HTR-8/SVneo (cell line): ENCODE results near the gene NAXD.
"Not testable (repeated sequence)": the region's sequence is repeated elsewhere in the genome, so short reads cannot be mapped to it uniquely, and the experiment has no call there.

Experiments used
- DNase-seq: peaks from one replicate; pipeline ENCODE4 v3.0.0; 2011; ENCODE audit warnings: low spot score, mixed read lengths; ENCODE audit not compliant: insufficient read length
- FAIRE-seq: peaks from 2 replicates; lab custom pipeline; 2011; peaks lifted over from hg19 to GRCh38; lab: Jason Lieb, UNC

NAXD gene

DNA sequence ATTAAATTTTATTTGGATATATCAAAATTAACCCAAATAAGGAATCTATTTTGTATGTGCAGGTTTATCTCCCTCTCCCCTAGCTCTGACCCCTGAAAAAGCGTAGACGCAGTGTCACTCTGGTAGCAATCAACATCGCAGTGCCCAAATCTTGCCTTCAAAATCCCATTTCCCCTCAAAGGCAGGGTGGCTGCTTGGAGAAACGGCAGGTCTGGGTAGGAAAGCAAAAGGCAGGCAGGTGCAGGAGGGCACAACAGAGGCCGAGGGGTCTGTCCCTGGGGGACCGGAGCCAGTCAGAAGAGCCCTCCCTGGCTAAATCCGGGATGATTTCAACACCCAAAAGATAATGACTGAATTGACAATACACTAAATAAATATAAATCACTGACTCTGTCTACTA, 41.9 kb downstream of the NAXD start:
- FAIRE-seq: no peak
- no peak for DNase-seq

DNA sequence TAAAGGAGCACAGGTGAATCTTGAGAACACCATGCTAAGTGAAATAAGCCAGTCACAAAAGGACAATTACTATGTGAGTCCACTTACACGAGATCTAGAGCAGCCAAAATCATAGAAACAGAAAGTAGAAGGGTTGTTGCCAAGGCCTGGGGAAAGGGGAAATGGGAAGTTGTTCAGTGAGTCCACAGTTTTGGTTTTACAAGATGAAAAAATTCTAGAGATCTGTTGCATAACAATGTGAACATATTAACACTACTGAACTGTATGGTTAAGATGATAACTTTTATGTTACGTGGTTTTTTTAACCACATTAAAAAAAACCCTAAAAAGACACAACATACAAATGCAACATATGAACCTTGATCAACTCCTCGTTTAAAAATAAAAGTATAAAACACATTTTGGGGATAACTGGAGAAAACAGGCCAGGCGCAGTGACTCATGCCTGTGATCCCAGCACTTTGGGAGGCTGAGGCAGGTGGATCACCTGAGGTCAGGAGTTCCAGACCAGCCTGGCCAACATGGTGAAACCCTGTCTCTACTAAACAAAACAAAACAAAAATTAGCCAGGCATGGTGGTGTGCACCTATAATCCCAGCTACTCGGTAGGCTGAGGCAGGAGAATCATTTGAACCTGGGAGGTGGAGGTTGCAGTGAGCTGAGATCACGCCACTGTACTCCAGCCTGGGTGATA, 43.0 kb downstream of the NAXD start:
- FAIRE-seq, DNase-seq: not testable (repeated sequence)

DNA sequence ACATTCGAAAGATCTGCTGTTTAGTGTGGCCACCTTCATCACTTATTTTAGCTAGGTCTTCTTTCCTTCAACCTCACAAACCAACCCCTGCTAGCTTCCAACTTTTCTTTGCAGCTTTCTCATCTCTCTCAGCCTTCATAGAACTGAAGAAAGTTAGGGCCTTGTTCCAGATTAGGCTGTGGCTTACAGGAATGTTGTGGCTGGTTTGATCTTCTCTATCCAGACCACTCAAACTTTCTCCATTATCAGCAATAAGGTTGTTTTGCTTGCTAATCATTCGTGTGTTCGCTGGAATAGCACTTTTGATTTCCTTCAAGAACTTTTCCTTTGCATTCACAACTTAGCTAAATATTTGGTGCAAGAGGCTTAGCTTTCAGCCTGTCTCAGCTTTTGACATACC, 45.9 kb downstream of the NAXD start:
- FAIRE-seq: no peak

DNA sequence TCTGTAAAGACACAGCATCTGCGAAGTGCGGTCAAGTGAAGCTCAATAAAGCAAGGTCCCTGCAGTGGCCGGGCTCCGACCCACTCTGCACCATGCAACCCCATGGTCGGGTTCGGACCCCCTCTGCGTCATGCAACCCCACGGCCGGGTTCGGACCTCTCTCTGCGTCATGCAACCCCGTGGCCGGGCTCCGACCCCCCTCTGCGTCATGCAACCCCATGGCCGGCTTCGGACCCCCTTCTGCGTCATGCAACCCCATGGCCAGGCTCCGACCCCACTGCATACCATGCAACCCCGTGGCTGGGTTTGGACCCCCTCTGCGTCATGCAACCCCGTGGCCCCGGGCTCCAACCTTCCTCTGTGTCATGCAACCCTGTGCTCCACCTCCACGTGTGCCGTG, 46.7 kb downstream of the NAXD start:
- no peak for FAIRE-seq

More for the DNA sequence above, 45.9 kb downstream of the NAXD start:
- DNase-seq: no peak

DNA sequence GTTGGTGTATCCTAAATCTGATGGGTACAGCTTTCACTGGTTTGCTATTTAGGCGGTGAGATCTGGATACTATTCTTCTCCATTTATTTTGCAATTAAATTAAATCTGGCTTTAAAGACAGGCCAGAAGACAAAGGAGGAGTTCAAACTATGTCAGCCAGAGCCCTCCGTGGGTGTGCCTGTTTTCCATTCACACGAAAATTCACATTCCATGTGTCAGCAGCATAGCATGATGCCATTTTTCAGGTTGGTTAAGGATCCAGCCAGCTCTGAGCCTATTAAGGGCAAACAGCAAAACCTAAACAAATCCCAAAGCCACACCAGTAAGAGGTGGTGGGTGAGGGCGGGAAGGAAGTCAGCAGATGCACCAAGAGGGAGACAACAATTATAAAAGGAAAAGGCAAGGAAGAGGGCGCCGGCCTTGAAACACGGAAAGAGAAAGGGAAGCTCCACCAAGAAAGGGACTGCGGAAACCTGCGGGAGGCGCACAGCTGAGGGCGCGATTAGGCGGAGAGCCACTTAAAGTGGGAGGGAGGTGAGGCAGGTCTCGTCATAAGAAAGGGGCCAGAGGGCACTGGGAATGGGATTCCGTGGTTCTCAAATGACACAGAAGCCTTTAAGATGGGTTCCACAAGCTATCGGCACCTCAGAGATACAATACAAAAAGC, 47.6 kb downstream of the NAXD start:
- no peak for FAIRE-seq
- no peak for DNase-seq

More for the DNA sequence above, 46.7 kb downstream of the NAXD start:
- no peak for DNase-seq

DNA sequence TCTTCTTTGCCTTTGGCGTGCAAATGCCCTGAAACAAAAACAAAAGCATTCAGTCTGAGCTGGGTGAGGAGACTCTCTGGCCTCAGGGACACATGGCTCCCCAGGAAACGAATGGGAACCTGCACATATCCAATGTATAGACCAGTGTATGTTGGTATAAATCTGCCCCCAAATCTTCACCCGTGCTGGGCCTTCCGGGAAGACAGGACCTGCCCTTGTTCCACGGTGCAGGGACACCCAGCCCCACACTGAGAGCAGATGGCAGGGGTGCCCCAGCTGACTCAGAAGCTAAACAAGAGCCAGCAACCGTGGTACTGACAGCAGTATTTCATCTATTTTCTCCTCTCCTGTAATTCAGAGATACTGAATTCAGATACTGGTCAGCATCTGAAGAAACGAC, 48.1 kb downstream of the NAXD start:
- DNase-seq (no peak), FAIRE-seq (no peak)

DNA sequence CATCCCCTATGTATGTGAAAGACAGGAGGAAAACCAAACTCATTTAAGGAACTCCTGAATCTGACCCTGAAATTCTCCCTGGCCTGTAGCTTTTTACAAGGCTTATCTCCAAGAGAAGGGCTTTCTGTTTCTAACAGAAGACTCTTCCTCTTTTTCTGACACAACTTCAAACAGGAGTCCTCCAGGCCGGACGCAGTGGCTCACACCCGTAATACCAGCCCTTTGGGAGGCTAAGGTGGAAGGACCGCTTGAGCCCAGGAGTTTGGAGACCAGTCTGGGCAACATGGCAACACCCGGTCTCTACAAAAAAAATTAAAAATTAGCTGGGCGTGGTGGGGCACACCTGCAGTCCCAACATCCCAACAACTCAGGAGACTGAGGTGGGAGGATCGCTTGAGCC, 48.7 kb downstream of the NAXD start:
- FAIRE-seq: no peak

DNA sequence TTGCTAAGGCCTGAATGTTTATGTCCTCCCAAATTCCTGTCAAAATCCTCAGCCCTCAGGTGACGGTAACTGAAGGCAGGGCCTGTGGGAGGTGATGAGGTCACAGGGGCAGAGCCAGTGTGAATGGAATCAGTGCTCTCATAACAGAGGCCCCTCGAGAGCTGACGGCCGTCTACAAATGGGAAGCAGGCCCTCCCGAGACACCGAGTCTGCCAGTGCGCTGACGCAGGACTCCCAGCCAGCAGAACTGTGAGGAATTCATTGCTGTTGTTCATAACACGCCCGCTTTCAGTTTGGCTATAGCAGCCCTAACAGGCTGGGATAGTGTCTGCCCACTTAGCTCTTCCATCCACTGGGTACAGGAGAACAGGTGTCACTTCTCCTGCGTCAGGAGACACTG, 49.3 kb downstream of the NAXD start:
- DNase-seq (no peak), FAIRE-seq (no peak)

More for the DNA sequence above, 48.7 kb downstream of the NAXD start:
- no peak for DNase-seq

DNA sequence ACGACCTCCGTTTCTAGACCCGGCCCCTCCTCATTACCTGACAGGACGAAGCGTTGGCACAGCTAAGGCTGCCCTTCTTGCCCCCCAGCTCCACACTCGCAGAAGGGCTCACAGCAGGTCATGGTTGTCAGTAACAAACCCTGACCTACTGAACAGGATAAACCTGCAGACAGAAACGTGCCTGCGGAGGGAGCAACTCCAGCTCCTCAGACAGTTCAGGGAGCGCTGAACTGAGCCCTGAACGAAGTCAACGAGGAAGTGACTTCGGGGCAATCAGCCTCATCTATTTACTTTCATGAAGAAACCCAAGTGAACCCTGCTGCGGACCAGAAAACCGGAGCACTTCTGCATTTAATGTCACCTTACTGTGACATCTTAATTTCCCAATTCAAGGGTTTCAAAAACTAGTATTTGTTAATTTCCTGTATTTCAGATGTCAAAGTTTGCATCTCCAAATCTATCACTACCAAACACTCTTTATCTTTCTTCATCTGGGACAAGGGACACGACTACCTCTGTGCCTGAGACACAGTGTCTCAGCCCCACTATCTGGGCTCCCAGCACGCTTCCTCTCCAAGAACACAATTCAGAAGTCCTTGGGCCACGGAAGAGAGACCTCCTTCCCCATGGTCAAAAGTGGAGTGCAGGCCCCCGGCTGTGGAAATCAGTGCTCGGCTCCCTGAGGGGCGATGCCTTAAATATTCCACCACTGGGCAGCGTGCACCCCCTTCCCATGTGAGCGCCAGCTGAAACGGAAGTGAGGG, 50.3 kb downstream of the NAXD start:
- no peak for FAIRE-seq
- no peak for DNase-seq

DNA sequence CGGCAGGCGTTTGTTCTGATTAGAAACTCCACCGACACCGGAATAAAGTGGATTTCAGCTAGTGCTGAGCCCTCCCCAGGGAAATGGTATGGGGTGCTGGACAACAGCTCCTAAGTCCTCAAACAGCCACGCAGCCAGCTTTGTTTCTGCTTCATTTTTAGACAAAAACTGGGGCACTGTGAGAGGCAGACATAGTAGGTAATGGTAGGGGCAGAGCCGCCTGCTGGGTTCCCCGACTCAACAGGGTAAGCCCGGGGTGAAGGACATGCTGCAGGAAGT, 50.8 kb downstream of the NAXD start:
- DNase-seq (no peak), FAIRE-seq (no peak)

DNA sequence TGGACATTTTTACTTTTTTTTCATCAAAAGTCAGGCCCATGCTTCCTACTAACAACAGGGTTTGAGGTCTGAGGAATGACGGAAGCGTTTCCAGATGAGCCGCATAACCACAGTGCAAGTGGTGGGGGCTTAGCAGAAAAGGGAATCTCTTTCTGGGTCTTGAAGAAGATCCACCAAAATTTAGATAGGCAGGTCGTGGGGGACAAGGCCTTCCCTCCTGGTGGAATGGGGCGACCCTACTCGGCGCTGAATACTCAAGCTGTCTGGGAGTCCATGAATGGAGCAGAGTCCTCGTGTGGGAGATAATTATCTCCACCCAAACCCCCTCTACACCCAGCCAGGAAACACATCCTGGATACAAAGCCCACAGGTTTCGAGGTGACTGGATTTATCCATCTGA, 53.7 kb downstream of the NAXD start:
- DNase-seq: no peak
- no peak for FAIRE-seq

DNA sequence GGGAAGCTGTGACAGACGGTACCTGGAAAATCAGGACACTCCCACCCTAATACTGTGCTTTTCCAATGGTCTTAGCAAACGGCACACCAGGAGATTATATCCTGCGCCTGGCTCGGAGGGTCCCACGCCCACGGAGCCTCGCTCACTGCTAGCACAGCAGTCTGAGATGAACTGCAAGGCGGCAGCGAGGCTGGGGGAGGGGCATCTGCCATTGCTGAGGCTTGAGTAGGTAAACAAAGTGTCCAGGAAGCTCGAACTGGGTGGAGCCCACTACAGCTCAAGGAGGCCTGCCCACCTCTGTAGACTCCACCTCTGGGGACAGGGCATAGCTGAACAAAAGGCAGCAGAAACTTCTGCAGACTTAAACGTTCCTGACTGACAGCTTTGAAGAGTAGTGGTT, 54.5 kb downstream of the NAXD start:
- DNase-seq, FAIRE-seq: not testable (repeated sequence)

DNA sequence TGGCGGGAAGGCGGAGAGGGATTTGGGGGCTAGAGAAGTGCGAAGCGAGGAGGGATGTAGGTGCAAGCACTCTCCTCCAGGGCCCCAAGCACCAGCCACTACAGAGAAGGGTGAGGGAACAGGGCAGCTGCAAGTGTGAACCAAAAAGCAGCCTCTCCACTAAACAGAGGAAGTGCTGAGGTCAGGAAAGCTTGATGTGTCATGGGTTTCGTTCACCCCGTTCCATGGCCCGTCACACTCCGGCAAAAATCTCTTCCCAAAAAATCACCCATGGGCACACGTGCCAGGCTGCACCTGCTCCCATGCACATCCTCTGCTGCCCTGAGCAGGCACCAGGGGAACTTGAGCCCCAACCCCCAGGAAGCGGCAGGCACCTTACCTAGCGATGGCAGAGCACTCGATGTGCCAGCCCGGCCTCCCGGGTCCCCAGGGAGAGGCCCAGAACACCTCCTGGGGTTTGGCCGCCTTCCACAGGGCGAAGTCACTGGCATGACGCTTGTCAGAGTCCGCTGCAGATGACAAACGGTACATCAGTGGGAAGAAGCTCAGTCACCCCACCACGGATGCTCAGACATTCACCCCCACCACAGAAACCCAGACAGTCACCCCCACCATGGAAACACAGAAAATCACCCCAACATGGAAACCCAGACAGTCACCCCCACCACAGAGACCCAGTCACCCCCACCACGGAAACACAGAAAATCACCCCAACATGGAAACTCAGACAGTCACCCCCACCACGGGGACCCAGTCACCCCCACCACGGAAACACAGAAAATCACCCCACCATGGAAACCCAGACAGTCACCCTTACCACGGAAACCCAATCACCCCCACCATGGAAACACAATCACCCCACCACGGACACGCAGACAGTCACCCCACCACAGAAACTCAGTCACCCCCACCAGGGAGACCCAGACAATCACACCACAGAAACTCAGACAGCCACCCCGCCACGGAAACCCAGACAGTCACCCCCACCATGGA, 61.5 kb downstream of the NAXD start:
- FAIRE-seq (no peak), DNase-seq (no peak)

DNA sequence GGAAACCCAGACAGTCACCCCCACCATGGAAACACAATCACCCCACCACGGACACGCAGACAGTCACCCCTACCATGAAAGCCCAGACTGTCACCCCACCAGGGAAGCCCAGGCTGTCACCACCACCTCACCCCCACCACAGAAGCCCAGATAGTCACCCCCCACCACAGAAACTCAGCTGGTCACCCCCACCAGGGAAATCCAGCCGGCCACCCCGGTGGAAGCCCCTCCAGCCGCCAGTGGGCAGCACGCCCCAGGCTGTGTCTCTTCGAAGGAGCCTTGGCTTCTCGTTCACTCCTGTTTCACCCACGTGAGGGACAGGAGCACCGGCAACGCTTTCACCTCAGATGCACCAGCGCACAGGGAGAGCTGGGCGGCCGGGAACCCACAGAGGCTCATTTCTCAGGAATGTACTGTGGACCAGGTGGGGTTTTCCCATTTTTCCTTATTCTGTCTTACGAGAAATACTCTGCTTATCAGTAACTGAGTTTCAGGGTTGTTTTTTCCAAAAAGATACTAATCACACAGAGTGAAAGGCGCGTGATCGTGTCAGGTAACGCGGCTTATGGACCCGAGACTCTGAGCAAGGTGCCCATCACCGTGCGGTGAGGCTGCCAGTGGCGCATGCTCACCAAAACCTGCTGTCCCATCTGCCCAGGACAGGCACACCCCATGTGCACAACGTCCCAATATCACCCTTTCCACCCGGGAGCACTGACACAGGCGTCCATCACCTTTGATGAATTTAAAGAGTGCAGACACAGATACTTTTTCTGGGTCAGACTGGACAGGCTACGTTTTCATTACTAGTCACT, 62.6 kb downstream of the NAXD start:
- DNase-seq (no peak), FAIRE-seq (no peak)

DNA sequence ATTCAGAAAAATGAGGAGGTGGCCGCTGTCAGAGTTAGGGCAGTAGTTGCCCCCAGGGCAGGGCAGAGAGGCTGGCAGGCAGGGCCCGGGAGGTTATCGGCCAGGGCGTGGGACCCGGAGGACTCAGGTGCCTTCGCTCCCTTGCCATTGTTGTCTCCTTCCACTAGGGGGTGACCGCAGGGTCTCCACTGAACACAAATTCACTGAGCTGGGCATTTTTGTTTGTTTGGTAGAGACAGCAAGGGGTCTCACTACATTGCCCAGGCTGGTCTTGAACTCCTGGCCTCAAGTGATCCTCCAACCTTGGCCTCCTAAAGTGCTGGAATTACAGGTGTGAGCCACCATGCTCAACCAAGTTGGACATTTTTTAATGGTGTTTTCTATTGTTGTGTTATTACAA, 65.5 kb downstream of the NAXD start:
- FAIRE-seq: no peak
- no peak for DNase-seq

DNA sequence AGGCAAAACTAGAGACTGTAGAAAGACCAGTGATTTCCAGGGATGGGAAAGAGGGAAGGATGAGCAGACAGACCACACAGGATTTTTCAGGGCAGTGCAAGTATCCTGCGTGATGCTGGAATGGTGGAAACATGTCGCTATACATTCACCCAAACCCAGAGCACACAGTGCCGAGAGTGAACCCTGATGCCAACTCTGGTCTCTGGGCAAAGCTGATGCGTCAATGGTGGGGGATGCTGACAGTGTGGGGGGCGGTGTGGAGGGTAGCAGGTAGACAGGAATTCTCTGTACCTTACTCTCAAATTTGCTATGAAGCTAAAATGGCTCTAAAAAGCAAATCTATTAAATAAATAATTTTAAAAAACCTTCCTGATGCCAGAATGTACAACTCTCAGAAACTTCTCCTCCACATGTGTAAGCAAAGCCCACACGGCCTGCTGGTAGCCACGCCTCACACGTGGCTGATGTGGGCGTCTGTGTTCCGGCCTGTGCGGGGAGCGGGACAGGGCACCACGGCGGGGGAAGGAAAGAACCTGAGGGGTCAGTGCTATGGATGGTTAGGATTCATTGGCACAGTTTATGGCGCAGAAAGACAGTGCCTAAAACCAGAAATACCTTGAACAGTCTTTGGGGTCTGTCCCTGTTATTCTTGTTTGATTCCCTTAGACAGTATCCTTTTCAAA, 66.7 kb downstream of the NAXD start:
- FAIRE-seq (no peak), DNase-seq (no peak)

DNA sequence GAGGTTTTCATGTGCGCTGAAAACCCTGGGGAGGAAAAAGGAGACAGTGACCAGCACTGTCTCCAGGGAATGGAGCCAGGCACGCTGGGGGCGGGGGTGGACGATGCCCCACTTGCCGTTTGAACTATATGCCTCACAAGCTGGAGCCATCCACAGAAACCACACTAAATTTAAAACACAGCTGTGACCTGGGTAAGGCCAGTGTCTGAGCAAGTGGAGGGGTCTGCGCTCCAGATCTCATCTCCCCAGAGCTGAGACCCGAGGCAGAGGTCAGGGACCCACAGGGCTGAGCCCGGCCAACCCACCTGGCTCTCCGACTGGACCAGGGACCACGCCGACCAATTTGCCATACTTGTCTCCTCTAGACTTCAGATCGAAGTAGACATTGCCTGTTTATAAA, 67.4 kb downstream of the NAXD start:
- DNase-seq (no peak), FAIRE-seq (no peak)

DNA sequence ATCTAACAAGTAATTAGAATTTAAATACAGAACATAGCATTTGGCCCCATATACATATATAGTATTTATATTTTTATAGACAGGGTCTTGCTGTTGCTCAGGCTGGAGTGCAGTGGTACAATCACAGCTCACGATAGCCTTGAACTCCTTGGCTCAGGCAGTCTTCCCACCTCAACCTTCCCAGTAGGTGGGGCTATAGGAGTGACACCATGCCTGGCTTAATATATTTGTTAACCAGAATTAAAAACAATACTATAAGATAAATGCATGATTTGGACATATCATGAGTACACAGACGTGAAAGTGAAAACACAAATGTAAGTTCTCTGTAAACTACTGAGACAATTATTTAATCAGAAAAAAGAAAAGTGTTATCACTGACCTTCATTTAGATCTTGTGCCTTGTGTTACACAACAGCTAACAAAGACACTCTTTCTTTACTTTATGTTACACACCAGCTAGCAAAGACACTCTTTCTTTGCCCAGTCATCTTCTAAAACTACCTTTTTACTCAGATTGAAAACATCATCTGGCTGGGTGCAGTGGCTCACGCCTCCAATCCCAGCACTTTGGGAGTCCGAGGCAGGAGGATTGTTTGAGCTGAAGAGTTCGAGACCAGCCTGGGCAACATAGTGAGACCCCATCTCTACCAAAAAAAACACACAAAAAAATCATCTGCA, 68.0 kb downstream of the NAXD start:
- DNase-seq: no peak
- FAIRE-seq: no peak
